Cardiac muscle cell (in vitro differentiated cells and primary cell): ENCODE measurements around the gene B3GNT4. TPM values are rescaled to one million over a fixed set of nuclear protein-coding genes. Genes with fewer than 3 reads are reported as not detected.

Experiments
- DNase-seq, 2 donors: peaks; one replicate each; pipeline versions ENCODE4 v3.0.0 to v3.0.0-alpha.2; 2010 to 2017; ENCODE audit warnings: low read depth in 1 of 2, low spot score in 1 of 2
- H3K27ac ChIP-seq: fragments of 200-600 bp; sonication (generic); 2 replicates; pipeline ENCODE4 v1.5.1; 2016
- H3K27me3 ChIP-seq: fragments of 200-600 bp; sonication (generic); 2 replicates; pipeline ENCODE4 v1.6.0; 2016; ENCODE audit warnings: control low read depth
- H3K36me3 ChIP-seq: fragments of 200-600 bp; sonication (generic); 2 replicates; pipeline ENCODE4 v1.5.1; 2016; ENCODE audit warnings: control low read depth
- H3K4me1 ChIP-seq: fragments of 200-600 bp; sonication (generic); 2 replicates; pipeline ENCODE4 v1.8.1; 2017; ENCODE audit warnings: low read depth, mild to moderate bottlenecking, mixed run types
- H3K4me3 ChIP-seq: fragments of 200-600 bp; sonication (generic); 2 replicates; pipeline ENCODE4 v1.5.1; 2016; ENCODE audit warnings: mild to moderate bottlenecking
- H3K9me3 ChIP-seq: fragments of 200-600 bp; sonication (generic); 2 replicates; pipeline ENCODE4 v1.5.1; 2017; ENCODE audit warnings: low read depth, mild to moderate bottlenecking, control low read depth
- CTCF ChIP-seq: IDR thresholded peaks from 2 replicates; pipeline ENCODE4 v1.5.1; 2012; ENCODE audit warnings: low read depth, mild to moderate bottlenecking, low read length
- polyA plus RNA-seq: library from polyadenylated mRNA; unstranded; fragments of >200 nt; fragmentation: Nextera tagmentation; extraction: Ambion mirVana; gene quantifications from 2 replicates; pipeline ENCODE4 v1.2.1, GENCODE V29; 2016
- total RNA-seq: library from RNA; depleted of rRNA; stranded (reverse); fragments of >200 nt; gene quantifications from 2 replicates; pipeline ENCODE4 v1.2.3, GENCODE V29; 2016

Gene B3GNT4
- total and polyA plus RNA-seq, 2 experiments from 2014 or later, result 0.12 to 2.2 TPM

- TF ChIP-seq CTCF, result no peak
- no peak overlapping the region for H3K4me3 ChIP-seq
- H3K27ac ChIP-seq, result no peak overlapping the region
- DNase-seq, result no peak
- no peaks in the 10 kb centered on the region for H3K36me3 ChIP-seq
- no peaks in the 10 kb centered on the region for H3K9me3 ChIP-seq
- no peaks in the 10 kb centered on the region for H3K27me3 ChIP-seq
- H3K4me1 ChIP-seq, result no peaks in the 10 kb centered on the region
Observed at GRCh38 chr12:122161682-122162081, 41.8 kb upstream of the B3GNT4 start.

- Histone ChIP-seq H3K9me3 (no peaks in the 10 kb centered on the region), H3K36me3 (no peaks in the 10 kb centered on the region), H3K27ac (no peak overlapping the region), H3K27me3 (no peaks in the 10 kb centered on the region), H3K4me3 (no peak overlapping the region), H3K4me1 (no peaks in the 10 kb centered on the region)
- no peak for TF ChIP-seq CTCF
- no peak for DNase-seq
Observed at GRCh38 chr12:122162976-122163375, 40.5 kb upstream of the B3GNT4 start.

- no peak overlapping the region for H3K27ac ChIP-seq
Observed at GRCh38 chr12:122166422-122167349, 36.8 kb upstream of the B3GNT4 start.

GRCh38 chr12:122167356-122167925, 36.1 kb upstream of the B3GNT4 start:
- DNase-seq, result no peak
- H3K9me3 ChIP-seq, result no peaks in the 10 kb centered on the region
- no peak overlapping the region for H3K4me3 ChIP-seq
- no peaks in the 10 kb centered on the region for H3K4me1 ChIP-seq
- no peaks in the 10 kb centered on the region for H3K27me3 ChIP-seq
- H3K27ac ChIP-seq, result no peak overlapping the region
- H3K36me3 ChIP-seq, result no peaks in the 10 kb centered on the region
- TF ChIP-seq CTCF, result no peak

More at GRCh38 chr12:122166422-122167349, 36.8 kb upstream of the B3GNT4 start:
- no peaks in the 10 kb centered on the region for H3K4me1 ChIP-seq
- no peak for TF ChIP-seq CTCF
- H3K36me3 ChIP-seq, result no peaks in the 10 kb centered on the region
- no peaks in the 10 kb centered on the region for H3K27me3 ChIP-seq
- H3K4me3 ChIP-seq, result no peak overlapping the region
- no peaks in the 10 kb centered on the region for H3K9me3 ChIP-seq
- no peak for DNase-seq

DNA sequence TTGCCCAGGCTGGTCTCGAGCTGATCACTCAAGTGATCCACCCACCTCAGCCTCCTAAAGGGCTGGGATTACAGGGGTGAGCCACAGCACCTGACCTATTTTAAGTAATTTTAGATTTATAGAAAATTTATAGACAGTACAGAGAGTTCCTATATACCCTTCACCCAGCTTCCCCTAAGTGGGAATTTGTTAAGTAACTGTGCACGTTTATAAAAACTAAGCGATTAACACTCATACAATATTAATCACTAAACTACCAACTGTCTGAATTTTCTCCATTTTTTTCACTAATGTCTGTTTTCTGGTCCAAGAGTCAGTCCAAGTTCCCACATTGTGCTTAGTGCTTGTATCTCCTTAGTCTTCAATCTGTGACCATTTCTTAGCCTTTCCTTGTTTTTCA, 35.0 kb upstream of the B3GNT4 start:
- DNase-seq, result no peak
- Histone ChIP-seq H3K4me1 (no peaks in the 10 kb centered on the region), H3K27me3 (no peaks in the 10 kb centered on the region), H3K27ac (no peak overlapping the region), H3K4me3 (no peak overlapping the region), H3K36me3 (no peaks in the 10 kb centered on the region), H3K9me3 (no peaks in the 10 kb centered on the region)
- no peak for TF ChIP-seq CTCF
